ENCODE results near the gene TDRD12. TPM values are rescaled to one million over a fixed set of nuclear protein-coding genes. Genes with fewer than 3 reads are reported as not detected.

The TDRD12 gene
- total and polyA plus RNA-seq, 2 donors (not counting 1 experiment from before 2014, with no cell fraction given), result 0.17 TPM; not detected in 1

DNA sequence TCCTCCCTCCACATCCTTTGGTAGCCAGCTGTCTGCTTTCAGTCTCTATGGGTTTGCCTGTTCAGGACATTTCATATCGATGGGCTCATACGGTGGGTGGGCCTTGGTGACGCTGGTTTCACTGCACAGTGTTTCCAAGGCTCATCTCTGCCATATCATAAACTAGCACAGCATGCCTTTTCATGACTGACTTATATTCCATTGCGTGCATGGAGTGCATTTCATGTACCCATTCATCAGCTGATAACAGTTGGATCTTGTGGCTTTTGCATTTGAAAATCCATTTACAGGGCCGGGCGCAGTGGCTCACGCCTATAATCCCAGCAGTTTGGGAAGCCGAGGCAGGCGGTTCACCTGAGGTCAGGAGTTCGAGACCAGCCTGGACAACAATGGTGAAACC lies 69.9 kb downstream of the TDRD12 start:
- Histone ChIP-seq H3K4me2 (ENCODE audit: extremely low read depth, insufficient read depth, low read length) (no peak overlapping the region), H3K79me2 (ENCODE audit: control insufficient read depth, insufficient read depth, low read length) (no peaks in the 10 kb centered on the region), H3K27ac (ENCODE audit: insufficient read depth, low read length) (no peak overlapping the region), H2AFZ (ENCODE audit: low read length) (no peak overlapping the region), H3K4me1 (ENCODE audit: control insufficient read depth, extremely low read depth, insufficient read depth, low read length) (no peaks in the 10 kb centered on the region), H3K9ac (ENCODE audit: insufficient read depth, low read length) (no peak overlapping the region), H3K4me3 (replicated peaks in 1 of 4; ENCODE audit: control extremely low read depth in 1 of 4, insufficient read depth in 1 of 4, low read depth in 3 of 4, low read length in 4 of 4) (no peak overlapping the region), H3K36me3 (ENCODE audit: control insufficient read depth, insufficient read depth, low read length) (no peaks in the 10 kb centered on the region), H3K27me3 (ENCODE audit: control insufficient read depth, insufficient read depth, low read length) (no peaks in the 10 kb centered on the region), H4K20me1 (ENCODE audit: control insufficient read depth, extremely low read depth, insufficient read depth, low read length) (no peaks in the 10 kb centered on the region), H3K9me3 (ENCODE audit: control insufficient read depth, insufficient read depth, low read depth, low read length) (no peaks in the 10 kb centered on the region)
- DNase-seq (ENCODE audit: low read depth in 2 of 2), result no peak
- no peak for TF ChIP-seq EZH2 (IDR thresholded peaks at IDR 0.05; ENCODE audit: low read length, missing control alignments)
- TF ChIP-seq, protein P1, sequence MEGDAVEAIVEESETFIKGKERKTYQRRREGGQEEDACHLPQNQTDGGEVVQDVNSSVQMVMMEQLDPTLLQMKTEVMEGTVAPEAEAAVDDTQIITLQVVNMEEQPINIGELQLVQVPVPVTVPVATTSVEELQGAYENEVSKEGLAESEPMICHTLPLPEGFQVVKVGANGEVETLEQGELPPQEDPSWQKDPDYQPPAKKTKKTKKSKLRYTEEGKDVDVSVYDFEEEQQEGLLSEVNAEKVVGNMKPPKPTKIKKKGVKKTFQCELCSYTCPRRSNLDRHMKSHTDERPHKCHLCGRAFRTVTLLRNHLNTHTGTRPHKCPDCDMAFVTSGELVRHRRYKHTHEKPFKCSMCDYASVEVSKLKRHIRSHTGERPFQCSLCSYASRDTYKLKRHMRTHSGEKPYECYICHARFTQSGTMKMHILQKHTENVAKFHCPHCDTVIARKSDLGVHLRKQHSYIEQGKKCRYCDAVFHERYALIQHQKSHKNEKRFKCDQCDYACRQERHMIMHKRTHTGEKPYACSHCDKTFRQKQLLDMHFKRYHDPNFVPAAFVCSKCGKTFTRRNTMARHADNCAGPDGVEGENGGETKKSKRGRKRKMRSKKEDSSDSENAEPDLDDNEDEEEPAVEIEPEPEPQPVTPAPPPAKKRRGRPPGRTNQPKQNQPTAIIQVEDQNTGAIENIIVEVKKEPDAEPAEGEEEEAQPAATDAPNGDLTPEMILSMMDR (conservative IDR thresholded peaks at IDR 0.05 in 1 of 2, IDR thresholded peaks at IDR 0.05 in 1 of 2; ENCODE audit: low read depth in 1 of 2, low read length in 2 of 2), result no peak

DNA sequence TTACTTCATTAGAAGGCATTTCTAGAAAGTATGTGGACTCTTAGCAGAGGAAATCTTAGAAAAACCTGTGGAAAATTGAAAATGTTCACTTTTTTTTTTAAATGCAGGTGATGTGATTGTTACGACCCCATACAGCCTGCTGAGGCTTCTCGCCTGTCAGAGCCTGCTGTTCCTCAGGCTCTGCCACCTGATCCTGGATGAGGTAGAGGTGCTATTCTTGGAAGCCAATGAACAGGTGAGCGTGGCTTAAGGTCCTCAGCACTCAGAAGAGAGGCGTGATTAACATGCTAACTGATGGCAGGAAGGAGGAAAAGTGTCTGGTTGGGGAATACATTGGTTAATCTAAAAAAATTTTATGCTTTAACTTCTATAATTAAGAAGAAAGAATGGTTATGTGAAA lies 78.6 kb downstream of the TDRD12 start:
- DNase-seq (ENCODE audit: low read depth in 2 of 2), result no peak
- Histone ChIP-seq H3K9me3 (ENCODE audit: control insufficient read depth, insufficient read depth, low read depth, low read length) (no peaks in the 10 kb centered on the region), H3K4me2 (ENCODE audit: extremely low read depth, insufficient read depth, low read length) (no peak overlapping the region), H3K79me2 (ENCODE audit: control insufficient read depth, insufficient read depth, low read length) (no peaks in the 10 kb centered on the region), H3K27me3 (ENCODE audit: control insufficient read depth, insufficient read depth, low read length) (no peaks in the 10 kb centered on the region), H2AFZ (ENCODE audit: low read length) (no peak overlapping the region), H3K4me3 (replicated peaks in 1 of 4; ENCODE audit: control extremely low read depth in 1 of 4, insufficient read depth in 1 of 4, low read depth in 3 of 4, low read length in 4 of 4) (no peak overlapping the region), H3K27ac (ENCODE audit: insufficient read depth, low read length) (no peak overlapping the region), H3K9ac (ENCODE audit: insufficient read depth, low read length) (no peak overlapping the region), H3K4me1 (ENCODE audit: control insufficient read depth, extremely low read depth, insufficient read depth, low read length) (no peaks in the 10 kb centered on the region), H3K36me3 (ENCODE audit: control insufficient read depth, insufficient read depth, low read length) (no peaks in the 10 kb centered on the region), H4K20me1 (ENCODE audit: control insufficient read depth, extremely low read depth, insufficient read depth, low read length) (no peaks in the 10 kb centered on the region)
- no peak for TF ChIP-seq EZH2 (IDR thresholded peaks at IDR 0.05; ENCODE audit: low read length, missing control alignments)
- TF ChIP-seq, protein P1 (conservative IDR thresholded peaks at IDR 0.05 in 1 of 2, IDR thresholded peaks at IDR 0.05 in 1 of 2; ENCODE audit: low read depth in 1 of 2, low read length in 2 of 2), result no peak

DNA sequence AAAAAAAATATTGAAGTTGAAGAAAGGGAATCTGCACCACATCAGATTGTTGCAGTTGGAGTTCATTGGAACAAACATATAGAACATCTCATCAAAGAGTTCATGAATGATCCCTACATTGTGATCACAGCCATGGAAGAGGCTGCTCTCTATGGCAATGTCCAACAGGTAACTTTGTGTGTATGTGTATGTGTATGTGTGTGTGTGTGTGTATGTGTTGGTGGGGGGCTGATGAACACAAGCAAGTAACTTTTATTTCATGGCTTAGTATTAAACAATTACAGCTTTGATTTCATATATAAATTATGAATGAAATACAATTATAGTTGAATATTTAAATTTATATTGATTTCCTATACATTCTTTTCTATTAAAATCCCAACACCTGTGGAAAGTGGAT lies 80.6 kb downstream of the TDRD12 start:
- Histone ChIP-seq H3K4me3 (replicated peaks in 1 of 4; ENCODE audit: control extremely low read depth in 1 of 4, insufficient read depth in 1 of 4, low read depth in 3 of 4, low read length in 4 of 4) (no peak overlapping the region), H3K27ac (ENCODE audit: insufficient read depth, low read length) (no peak overlapping the region), H3K79me2 (ENCODE audit: control insufficient read depth, insufficient read depth, low read length) (no peaks in the 10 kb centered on the region), H3K4me2 (ENCODE audit: extremely low read depth, insufficient read depth, low read length) (no peak overlapping the region), H3K9ac (ENCODE audit: insufficient read depth, low read length) (no peak overlapping the region), H4K20me1 (ENCODE audit: control insufficient read depth, extremely low read depth, insufficient read depth, low read length) (no peaks in the 10 kb centered on the region), H3K9me3 (ENCODE audit: control insufficient read depth, insufficient read depth, low read depth, low read length) (no peaks in the 10 kb centered on the region), H3K27me3 (ENCODE audit: control insufficient read depth, insufficient read depth, low read length) (no peaks in the 10 kb centered on the region), H2AFZ (ENCODE audit: low read length) (no peak overlapping the region), H3K36me3 (ENCODE audit: control insufficient read depth, insufficient read depth, low read length) (no peaks in the 10 kb centered on the region), H3K4me1 (ENCODE audit: control insufficient read depth, extremely low read depth, insufficient read depth, low read length) (no peaks in the 10 kb centered on the region)
- no peak for TF ChIP-seq EZH2 (IDR thresholded peaks at IDR 0.05; ENCODE audit: low read length, missing control alignments)
- TF ChIP-seq, protein P1 (conservative IDR thresholded peaks at IDR 0.05 in 1 of 2, IDR thresholded peaks at IDR 0.05 in 1 of 2; ENCODE audit: low read depth in 1 of 2, low read length in 2 of 2), result no peak
- DNase-seq (ENCODE audit: low read depth in 2 of 2), result no peak

Measured in fibroblast of lung (primary cell).